IMR-90 (cell line): Measurements from ENCODE around the gene STAT6. TPM values are rescaled to one million over a fixed set of nuclear protein-coding genes. Genes with fewer than 3 reads are reported as not detected.
A peak's percentile ranks its signal among the peaks of the same experiment; 100 is the strongest.

Experiments
- ATAC-seq: fragments of 200-7000 bp; cut with Tn5 transposase; 2 replicates; pipeline ENCODE4 v1.9.1; 2020; ENCODE audit warnings: low read depth, mild to moderate bottlenecking, moderate library complexity
- BruUV-seq: library from RNA; stranded (reverse); fragments of 400-500 nt; replicated peaks from 2 replicates; lab custom pipeline; 2021; lab: Mats Ljungman, UMichigan
- CTCF ChIA-PET: fragments of 300-600 bp; formaldehyde crosslinking; extraction: SDS; loops from one replicate; lab custom pipeline; 2021; ENCODE audit warnings: antibody characterized with exemption; lab: Yijun Ruan, JAX
- POLR2A ChIA-PET: fragments of 300-600 bp; sonication (Branson Sonifier 250); formaldehyde crosslinking; loops from one replicate; lab custom pipeline; 2022; ENCODE audit warnings: antibody characterized with exemption; ENCODE audit not compliant: unreplicated experiment; lab: Charles Lee
- DNase-seq: peaks from one replicate; pipeline ENCODE4 v3.0.0; 2013
- H2AFZ ChIP-seq: replicated peaks from 2 replicates; pipeline ENCODE3; 2013; ENCODE audit warnings: low read length, mild to moderate bottlenecking; ENCODE audit not compliant: poor library complexity
- H2AK5ac ChIP-seq: 2 replicates; pipeline ENCODE4 v1.6.1; 2013; ENCODE audit warnings: low read depth, low read length, inconsistent platforms
- H2AK9ac ChIP-seq: replicated peaks from 2 replicates; pipeline ENCODE3; 2013; ENCODE audit warnings: mild to moderate bottlenecking, low read depth, low read length, moderate library complexity; ENCODE audit not compliant: poor library complexity
- H2BK120ac ChIP-seq: 2 replicates; pipeline ENCODE4 v1.6.1; 2013; ENCODE audit warnings: low read depth, low read length, inconsistent platforms
- H2BK15ac ChIP-seq: 3 replicates; pipeline ENCODE4 v1.6.1; 2013; ENCODE audit warnings: low read depth, low read length, inconsistent platforms
- H2BK20ac ChIP-seq: 2 replicates; pipeline ENCODE4 v1.6.1; 2013; ENCODE audit warnings: low read depth, mild to moderate bottlenecking, inconsistent platforms, low read length, moderate library complexity
- H2BK5ac ChIP-seq: 2 replicates; pipeline ENCODE4 v1.6.1; 2013; ENCODE audit warnings: mild to moderate bottlenecking, low read depth, low read length, inconsistent platforms; ENCODE audit not compliant: poor library complexity, severe bottlenecking
- H3K14ac ChIP-seq: replicated peaks from 2 replicates; pipeline ENCODE4 v1.6.1; 2013; ENCODE audit warnings: low read depth, low read length, inconsistent platforms
- H3K18ac ChIP-seq: 2 replicates; pipeline ENCODE4 v1.6.1; 2013; ENCODE audit warnings: low read depth, low read length, control low read depth
- H3K23ac ChIP-seq: 2 replicates; pipeline ENCODE4 v1.6.1; 2013; ENCODE audit warnings: low read depth, low read length, inconsistent platforms
- H3K27ac ChIP-seq: 2 replicates; pipeline ENCODE4 v1.5.1; 2013; ENCODE audit warnings: mild to moderate bottlenecking, control low read depth, low read length; ENCODE audit not compliant: insufficient read depth
- H3K27me3 ChIP-seq: 2 replicates; pipeline ENCODE4 v1.6.1; 2013; ENCODE audit warnings: low read length; ENCODE audit not compliant: control insufficient read depth, insufficient read depth
- H3K36me3 ChIP-seq: 2 replicates; pipeline ENCODE4 v1.6.1; 2013; ENCODE audit warnings: low read length, mixed read lengths; ENCODE audit not compliant: control insufficient read depth, insufficient read depth
- H3K4ac ChIP-seq: 2 replicates; pipeline ENCODE4 v1.6.1; 2013; ENCODE audit warnings: low read depth, low read length, inconsistent platforms
- H3K4me1 ChIP-seq: 2 replicates; pipeline ENCODE4 v1.6.1; 2013; ENCODE audit warnings: low read length, mixed read lengths; ENCODE audit not compliant: control insufficient read depth, insufficient read depth
- H3K4me2 ChIP-seq: 2 replicates; pipeline ENCODE4 v1.6.1; 2013; ENCODE audit warnings: low read depth, mild to moderate bottlenecking, control low read depth, low read length, moderate library complexity
- H3K4me3 ChIP-seq: 2 replicates; pipeline ENCODE4 v1.5.1; 2013; ENCODE audit warnings: low read depth, mild to moderate bottlenecking, control low read depth, low read length, moderate library complexity; ENCODE audit not compliant: insufficient read depth
- H3K56ac ChIP-seq: 2 replicates; pipeline ENCODE4 v1.6.1; 2013; ENCODE audit warnings: low read length, inconsistent platforms; ENCODE audit not compliant: insufficient read depth; ENCODE audit errors: extremely low read depth
- H3K79me1 ChIP-seq, 2 experiments: 2 replicates each; pipeline ENCODE4 v1.6.1; 2013; ENCODE audit warnings: low read length in 2 of 2, inconsistent platforms in 1 of 2, low read depth in 1 of 2
- H3K9ac ChIP-seq: 2 replicates; pipeline ENCODE4 v1.6.1; 2013; ENCODE audit warnings: low read depth, low read length, control low read depth
- H3K9me1 ChIP-seq: 2 replicates; pipeline ENCODE4 v1.6.1; 2013; ENCODE audit warnings: low read length, inconsistent platforms; ENCODE audit not compliant: insufficient read depth
- H3K9me3 ChIP-seq: 2 replicates; pipeline ENCODE4 v1.6.1; 2013; ENCODE audit warnings: low read length; ENCODE audit not compliant: control insufficient read depth, insufficient read depth
- H4K20me1 ChIP-seq: 2 replicates; pipeline ENCODE4 v1.6.1; 2013; ENCODE audit warnings: low read length, inconsistent platforms; ENCODE audit not compliant: insufficient read depth
- H4K5ac ChIP-seq: 2 replicates; pipeline ENCODE4 v1.6.1; 2013; ENCODE audit warnings: mild to moderate bottlenecking, low read depth, low read length, control low read depth
- H4K8ac ChIP-seq, 2 experiments: 2 replicates each; pipeline ENCODE4 v1.6.1; 2013; ENCODE audit warnings: low read depth in 2 of 2, low read length in 2 of 2, control low read depth in 1 of 2, inconsistent platforms in 1 of 2
- H4K91ac ChIP-seq: 2 replicates; pipeline ENCODE4 v1.6.1; 2013; ENCODE audit warnings: low read depth, low read length, inconsistent platforms; ENCODE audit not compliant: insufficient read depth
- BHLHE40 ChIP-seq: fragments of 150-350 bp; IDR thresholded peaks from 2 replicates; pipeline ENCODE4 v1.6.1; 2016; ENCODE audit warnings: mild to moderate bottlenecking, low read depth, low read length
- CHD1 ChIP-seq: IDR thresholded peaks from 2 replicates; pipeline ENCODE4 v1.6.1; 2012; ENCODE audit warnings: low read depth, low read length, improper control_type of control experiment
- MAFK ChIP-seq: IDR thresholded peaks from 2 replicates; pipeline ENCODE4 v1.6.1; 2012; ENCODE audit warnings: low read depth, low read length, improper control_type of control experiment
- MXI1 ChIP-seq: IDR thresholded peaks from 2 replicates; pipeline ENCODE4 v1.6.1; 2012; ENCODE audit warnings: low read depth, mild to moderate bottlenecking, low read length, moderate library complexity, borderline replicate concordance
- RAD21 ChIP-seq: IDR thresholded peaks from 2 replicates; pipeline ENCODE4 v1.6.1; 2012; ENCODE audit warnings: low read length, improper control_type of control experiment
- RCOR1 ChIP-seq: IDR thresholded peaks from 2 replicates; pipeline ENCODE4 v1.6.1; 2012; ENCODE audit warnings: mild to moderate bottlenecking, low read length, improper control_type of control experiment; ENCODE audit not compliant: insufficient replicate concordance
- WGBS, 2 experiments: methylation state at CpG; one replicate each; pipeline versions ENCODE4 v1.1.5 to v1.1.7; 2013; ENCODE audit warnings: missing lambda C conversion rate in 2 of 2; ENCODE audit not compliant: insufficient read length in 1 of 2; ENCODE audit errors: extremely low coverage in 2 of 2; 5-methylcytosine and 5-hydroxymethylcytosine counted together
- dilution Hi-C: fragments of 300-500 bp; cut with HindIII; formaldehyde crosslinking; loops from one replicate; pipeline ENCODE4 v1.14.3; 2018; ENCODE audit warnings: low sequenced_read_pairs; ENCODE audit not compliant: unreplicated experiment
- in situ Hi-C: fragments of 300-500 bp; cut with MboI; formaldehyde crosslinking; loops from 3 replicates; pipeline ENCODE4 v1.14.3; 2019; ENCODE audit warnings: low sequenced_read_pairs, inconsistent platforms, mixed read lengths
- intact Hi-C: fragments of 100-400 bp; cut with micrococcal nuclease; formaldehyde crosslinking; loops from 2 replicates; pipeline ENCODE4 v1.10.0; 2022
- polyA plus RNA-seq, 3 experiments: library from polyadenylated mRNA; depleted of rRNA; stranded (reverse); fragments of >200 nt; gene quantifications; 2 replicates each; pipeline ENCODE4 v1.2.3, GENCODE V29; 2012; ENCODE audit warnings: low replicate concordance in 1 of 3
- total RNA-seq: library from RNA; depleted of rRNA; stranded (reverse); fragments of >200 nt; gene quantifications from 2 replicates; pipeline ENCODE4 v1.2.3, GENCODE V29; 2012

Gene STAT6
- total and polyA plus RNA-seq, 2 of the 4 experiments (the other 2 are of a cell fraction), result 43.4 to 96.9 TPM

- no peak overlapping the region for H2BK15ac ChIP-seq
- H2BK5ac ChIP-seq, result peak overlapping the region; percentile 74
- H3K27ac ChIP-seq, result peak overlapping the region; percentile 75
- peak overlapping the region; percentile 77 for H2AK5ac ChIP-seq
- H3K56ac ChIP-seq, result peak overlapping the region; percentile 73
- BruUV-seq, result no TSS peak
- no peak for DNase-seq
- H3K14ac ChIP-seq, result peak overlapping the region; percentile 96
- H3K27me3 ChIP-seq, result no peaks in the 10 kb centered on the region
- no peak overlapping the region for H4K5ac ChIP-seq
- dilution Hi-C loops, result no loop called here
- ChIA-PET POLR2A (interaction anchor here (1.1 to 1.7 kb wide), 3 partner anchors 9 to 21 kb away, joined by 3 to 8 read pairs (median 4); partner anchors contain the start of gene STAT6), CTCF (no interaction called here)
- peak overlapping the region; percentile 53 for H2AK9ac ChIP-seq
- peaks cover 47% of the 10 kb centered on the region for H3K36me3 ChIP-seq
- WGBS, 2 experiments, result 50% methylated on average over 2 of the region's 6 CpGs; no CpG with 5 or more reads in 1 of the 2 experiments
- peak overlapping the region; percentile 98 for H3K4me3 ChIP-seq
- in situ Hi-C loops, result no loop called here
- 0 out of 4 replicates have a peak overlapping the region, but pooled peaks of 1 of the 2 experiments have one; percentile 2 for H4K8ac ChIP-seq
- no peak overlapping the region for H2BK20ac ChIP-seq
- no peaks in the 10 kb centered on the region for H3K9me3 ChIP-seq
- H2AFZ ChIP-seq, result no peak overlapping the region
- intact Hi-C loops, result no loop called here
- TF ChIP-seq MAFK (no peak), BHLHE40 (no peak), CHD1 (no peak), RAD21 (no peak), RCOR1 (no peak), MXI1 (no peak)
- H3K9me1 ChIP-seq, result peaks cover 4% of the 10 kb centered on the region; the same call in 1 of the 2 replicates
- peak overlapping the region; percentile 25; the same call in 1 of the 2 replicates for H4K91ac ChIP-seq
- no peak for ATAC-seq
- H3K79me1 ChIP-seq, result peaks cover 10 to 56% of the 10 kb centered on the region in 2 experiments
- peaks cover 41% of the 10 kb centered on the region for H3K4me1 ChIP-seq
- 0 out of 2 replicates have a peak overlapping the region, but pooled peaks have one; percentile 22 for H2BK120ac ChIP-seq
- H3K23ac ChIP-seq, result peak overlapping the region; percentile 95
- peak overlapping the region; percentile 77 for H3K4ac ChIP-seq
- no peak overlapping the region for H3K18ac ChIP-seq
- peaks cover 60% of the 10 kb centered on the region for H4K20me1 ChIP-seq
- peak overlapping the region; percentile 75 for H3K4me2 ChIP-seq
- H3K9ac ChIP-seq, result peak overlapping the region; percentile 87
Observed at GRCh38 chr12:57090490-57090889, 20.7 kb downstream of the STAT6 start.
